ENCODE measurements around the gene JMJD8. TPM values are rescaled to one million over a fixed set of nuclear protein-coding genes. Genes with fewer than 3 reads are reported as not detected.
A peak's percentile ranks its signal among the peaks of the same experiment; 100 is the strongest.

JMJD8 gene
- total RNA-seq, 2 experiments from 2014 or later, result 48.7 to 82.3 TPM

GRCh38 chr16:683396-684070 is 601 bp downstream of the JMJD8 start:
- Histone ChIP-seq H2AFZ (ENCODE audit: low read length) (no peak overlapping the region), H4K20me1 (ENCODE audit: insufficient read depth, low read length) (peaks cover 5% of the 10 kb centered on the region; the same call in 1 of the 2 replicates), H3K9me2 (ENCODE audit: insufficient read depth, low read length) (no peaks in the 10 kb centered on the region), H3K9me3 (ENCODE audit: low read length) (no peaks in the 10 kb centered on the region), H3K27ac (ENCODE audit: low read depth, low read length, poor library complexity, severe bottlenecking) (peak overlapping the region; percentile 33), H3K4me3 (ENCODE audit: low read depth, low read length, poor library complexity, severe bottlenecking) (peak overlapping the region; percentile 83), H3K4me2 (ENCODE audit: low read length) (peak overlapping the region; percentile 96), H3K36me3 (ENCODE audit: insufficient read depth, low read length) (peaks cover 46% of the 10 kb centered on the region), H3K79me2 (ENCODE audit: insufficient read depth, low read depth, low read length) (peaks cover 25% of the 10 kb centered on the region; the same call in 1 of the 2 replicates), H3K4me1 (ENCODE audit: insufficient read depth, low read length, poor library complexity, severe bottlenecking) (peaks cover 34% of the 10 kb centered on the region)
- no peak for DNase-seq (ENCODE audit: low spot score)
- intact Hi-C loops (cut with micrococcal nuclease; ENCODE audit: unreplicated experiment), result loop anchor here (5.0 kb wide), 1 partner anchor 39 kb away; the partner anchor contains the start of gene ANTKMT
- TF ChIP-seq CTCF (conservative IDR thresholded peaks at IDR 0.05; ENCODE audit: low read length), result no peak
- no peak for TF ChIP-seq EZH2phosphoT487 (IDR thresholded peaks at IDR 0.05; ENCODE audit: borderline replicate concordance, low read depth, low read length)
- CTCF ChIA-PET (ENCODE audit: unreplicated experiment), result no interaction called here
- POLR2A ChIA-PET, result no interaction called here
- BruUV-seq (replicated peaks), result no TSS peak

GRCh38 chr16:682493-683395 is 1.4 kb downstream of the JMJD8 start:
- TF ChIP-seq CTCF (conservative IDR thresholded peaks at IDR 0.05; ENCODE audit: low read length) (no peak), EZH2phosphoT487 (IDR thresholded peaks at IDR 0.05; ENCODE audit: borderline replicate concordance, low read depth, low read length) (no peak)
- H4K20me1 ChIP-seq (ENCODE audit: insufficient read depth, low read length), result peaks cover 5% of the 10 kb centered on the region; the same call in 1 of the 2 replicates
- H3K4me1 ChIP-seq (ENCODE audit: insufficient read depth, low read length, poor library complexity, severe bottlenecking), result peaks cover 34% of the 10 kb centered on the region
- no peak for DNase-seq (ENCODE audit: low spot score)
- no TSS peak for BruUV-seq (replicated peaks)
- no peak overlapping the region for H2AFZ ChIP-seq (ENCODE audit: low read length)
- H3K9me3 ChIP-seq (ENCODE audit: low read length), result no peaks in the 10 kb centered on the region
- peak overlapping the region; percentile 96 for H3K4me2 ChIP-seq (ENCODE audit: low read length)
- H3K36me3 ChIP-seq (ENCODE audit: insufficient read depth, low read length), result peaks cover 46% of the 10 kb centered on the region
- H3K79me2 ChIP-seq (ENCODE audit: insufficient read depth, low read depth, low read length), result peaks cover 25% of the 10 kb centered on the region; the same call in 1 of the 2 replicates
- peak overlapping the region; percentile 83 for H3K4me3 ChIP-seq (ENCODE audit: low read depth, low read length, poor library complexity, severe bottlenecking)
- H3K9me2 ChIP-seq (ENCODE audit: insufficient read depth, low read length), result no peaks in the 10 kb centered on the region
- POLR2A ChIA-PET, result no interaction called here
- H3K27ac ChIP-seq (ENCODE audit: low read depth, low read length, poor library complexity, severe bottlenecking), result no peak overlapping the region
- intact Hi-C loops (cut with micrococcal nuclease; ENCODE audit: unreplicated experiment), result loop anchor here (5.0 kb wide), 1 partner anchor 40 kb away; the partner anchor contains the start of gene ANTKMT
- CTCF ChIA-PET (ENCODE audit: unreplicated experiment), result no interaction called here
